ENCODE data around the gene SCGB1D1.

DNA sequence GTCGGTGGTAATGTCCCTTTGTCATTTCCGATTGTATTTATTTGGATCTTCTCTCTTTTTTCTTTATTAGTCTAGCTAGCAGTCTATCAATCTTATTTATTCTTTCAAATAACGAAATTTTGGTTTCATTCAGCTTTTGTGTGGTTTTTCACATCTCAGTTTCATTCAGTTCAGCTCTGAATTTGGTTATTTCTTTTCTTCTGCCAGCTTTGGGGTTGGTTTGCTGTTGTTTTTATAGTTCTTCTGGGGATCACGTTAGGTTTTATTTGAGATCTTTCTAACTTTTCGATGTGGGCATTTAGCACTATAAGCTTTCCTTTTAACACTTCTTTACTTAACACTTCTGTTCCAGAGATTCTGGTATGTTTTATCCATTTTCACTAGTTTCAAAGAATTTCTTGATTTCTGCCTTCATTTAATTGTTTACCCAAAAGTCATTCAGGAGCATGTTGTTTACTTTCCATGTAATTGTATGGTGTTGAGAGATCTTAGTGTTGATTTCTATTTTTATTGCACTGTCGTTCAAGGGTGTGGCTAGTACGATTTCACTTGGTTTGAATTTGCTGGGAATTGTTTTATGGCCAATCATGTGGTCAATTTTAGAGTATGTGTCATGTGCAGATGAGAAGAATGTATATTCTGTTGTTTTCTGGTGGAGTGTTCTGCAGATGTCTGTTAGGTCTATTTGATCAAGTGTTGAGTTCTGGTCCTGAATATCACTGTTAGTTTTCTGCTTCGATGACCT lies 7.7 kb upstream of the SCGB1D1 start:
- TF ChIP-seq, protein P1, sequence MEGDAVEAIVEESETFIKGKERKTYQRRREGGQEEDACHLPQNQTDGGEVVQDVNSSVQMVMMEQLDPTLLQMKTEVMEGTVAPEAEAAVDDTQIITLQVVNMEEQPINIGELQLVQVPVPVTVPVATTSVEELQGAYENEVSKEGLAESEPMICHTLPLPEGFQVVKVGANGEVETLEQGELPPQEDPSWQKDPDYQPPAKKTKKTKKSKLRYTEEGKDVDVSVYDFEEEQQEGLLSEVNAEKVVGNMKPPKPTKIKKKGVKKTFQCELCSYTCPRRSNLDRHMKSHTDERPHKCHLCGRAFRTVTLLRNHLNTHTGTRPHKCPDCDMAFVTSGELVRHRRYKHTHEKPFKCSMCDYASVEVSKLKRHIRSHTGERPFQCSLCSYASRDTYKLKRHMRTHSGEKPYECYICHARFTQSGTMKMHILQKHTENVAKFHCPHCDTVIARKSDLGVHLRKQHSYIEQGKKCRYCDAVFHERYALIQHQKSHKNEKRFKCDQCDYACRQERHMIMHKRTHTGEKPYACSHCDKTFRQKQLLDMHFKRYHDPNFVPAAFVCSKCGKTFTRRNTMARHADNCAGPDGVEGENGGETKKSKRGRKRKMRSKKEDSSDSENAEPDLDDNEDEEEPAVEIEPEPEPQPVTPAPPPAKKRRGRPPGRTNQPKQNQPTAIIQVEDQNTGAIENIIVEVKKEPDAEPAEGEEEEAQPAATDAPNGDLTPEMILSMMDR (conservative IDR thresholded peaks at IDR 0.05), result no peak
- no peak for TF ChIP-seq EZH2 (IDR thresholded peaks at IDR 0.05; ENCODE audit: low read depth)
